NCI-H1092 (cell line): ENCODE data around the gene KCNN3.

ENCODE experiments used
- DNase-seq: peaks from one replicate; lab custom pipeline; 2025; lab: John Stamatoyannopoulos, UW

KCNN3 gene

GRCh38 chr1:154791292-154792166 is 78.6 kb downstream of the KCNN3 start:
- DNase-seq, result peak; percentile 16

GRCh38 chr1:154788886-154789285 is 81.2 kb downstream of the KCNN3 start:
- no peak for DNase-seq

- DNase-seq, result no peak
Observed at GRCh38 chr1:154788110-154788870, 81.8 kb downstream of the KCNN3 start.

GRCh38 chr1:154786804-154787570 is 83.1 kb downstream of the KCNN3 start:
- peak; percentile 26 for DNase-seq

GRCh38 chr1:154784924-154785531 is 85.1 kb downstream of the KCNN3 start:
- no peak for DNase-seq

GRCh38 chr1:154784416-154784815 is 85.7 kb downstream of the KCNN3 start:
- no peak for DNase-seq

GRCh38 chr1:154783976-154784375 is 86.1 kb downstream of the KCNN3 start:
- no peak for DNase-seq

- no peak for DNase-seq
Observed at GRCh38 chr1:154780541-154780940, 89.5 kb downstream of the KCNN3 start.

GRCh38 chr1:154779551-154780189 is 90.4 kb downstream of the KCNN3 start:
- DNase-seq, result no peak

GRCh38 chr1:154778944-154779343 is 91.1 kb downstream of the KCNN3 start:
- DNase-seq, result no peak

GRCh38 chr1:154778275-154778674 is 91.8 kb downstream of the KCNN3 start:
- no peak for DNase-seq

- DNase-seq, result no peak
Observed at GRCh38 chr1:154777781-154778180, 92.3 kb downstream of the KCNN3 start.

- DNase-seq, result no peak
Observed at GRCh38 chr1:154777154-154777553, 92.9 kb downstream of the KCNN3 start.

GRCh38 chr1:154775621-154776605 is 94.2 kb downstream of the KCNN3 start:
- DNase-seq, result no peak

GRCh38 chr1:154774175-154774855 is 95.8 kb downstream of the KCNN3 start:
- DNase-seq, result no peak

- peak; percentile 24 for DNase-seq
Observed at GRCh38 chr1:154773551-154773950, 96.5 kb downstream of the KCNN3 start.

- DNase-seq, result no peak
Observed at GRCh38 chr1:154772606-154773506, 97.2 kb downstream of the KCNN3 start.

GRCh38 chr1:154772056-154772455 is 98.0 kb downstream of the KCNN3 start:
- DNase-seq, result no peak
